Smooth muscle cell (in vitro differentiated cells): ENCODE data around the gene TPTE. TPM values are rescaled to one million over a fixed set of nuclear protein-coding genes. Genes with fewer than 3 reads are reported as not detected.
"Not testable (repeated sequence)": the region's sequence is repeated elsewhere in the genome, so short reads cannot be mapped to it uniquely, and the experiment has no call there.

Experiments
- DNase-seq: peaks from one replicate; lab custom pipeline; 2025; ENCODE audit not compliant: unreplicated experiment; lab: John Stamatoyannopoulos, UW
- H2AFZ ChIP-seq: fragments of 200-600 bp; sonication (generic); 2 replicates; pipeline ENCODE4 v1.6.0; 2016; ENCODE audit warnings: antibody characterized with exemption, low read depth, mild to moderate bottlenecking
- H3F3A ChIP-seq: fragments of 200-600 bp; sonication (generic); 2 replicates; pipeline ENCODE4 v1.6.0; 2017; ENCODE audit warnings: antibody characterized with exemption, low read depth
- H3K27ac ChIP-seq: fragments of 200-600 bp; sonication (generic); 2 replicates; pipeline ENCODE4 v1.5.1; 2016; ENCODE audit warnings: low read depth, mild to moderate bottlenecking
- H3K27me3 ChIP-seq: fragments of 200-600 bp; sonication (generic); 2 replicates; pipeline ENCODE4 v1.6.1; 2016; ENCODE audit warnings: low read depth, mild to moderate bottlenecking
- H3K36me3 ChIP-seq: fragments of 200-600 bp; sonication (generic); 2 replicates; pipeline ENCODE4 v1.5.1; 2016; ENCODE audit warnings: low read depth
- H3K4me1 ChIP-seq: fragments of 200-600 bp; sonication (generic); 2 replicates; pipeline ENCODE4 v1.5.1; 2016; ENCODE audit warnings: low read depth
- H3K4me2 ChIP-seq: fragments of 200-600 bp; sonication (generic); 2 replicates; pipeline ENCODE4 v1.6.0; 2016; ENCODE audit warnings: mild to moderate bottlenecking
- H3K4me3 ChIP-seq: fragments of 200-600 bp; sonication (generic); 2 replicates; pipeline ENCODE4 v1.5.1; 2016; ENCODE audit warnings: mild to moderate bottlenecking
- H3K79me2 ChIP-seq: fragments of 200-600 bp; sonication (generic); 2 replicates; pipeline ENCODE4 v1.6.0; 2016; ENCODE audit warnings: low read depth, mild to moderate bottlenecking
- H3K9ac ChIP-seq: fragments of 200-600 bp; sonication (generic); 2 replicates; pipeline ENCODE4 v1.6.0; 2016; ENCODE audit warnings: low read depth
- H3K9me3 ChIP-seq: fragments of 200-600 bp; sonication (generic); replicated peaks from 2 replicates; pipeline ENCODE4 v1.5.1; 2016; ENCODE audit warnings: low read depth
- H4K20me1 ChIP-seq: fragments of 200-600 bp; sonication (generic); 2 replicates; pipeline ENCODE4 v1.6.0; 2016; ENCODE audit warnings: low read depth
- WGBS: methylation state at CpG from one replicate; pipeline ENCODE4 v1.1.7; 2016; ENCODE audit warnings: low lambda C conversion rate; 5-methylcytosine and 5-hydroxymethylcytosine counted together
- polyA plus RNA-seq: library from polyadenylated mRNA; unstranded; fragments of >200 nt; fragmentation: Nextera tagmentation; extraction: Ambion mirVana; gene quantifications from 2 replicates; pipeline ENCODE4 v1.2.1, GENCODE V29; 2016
- total RNA-seq: library from RNA; depleted of rRNA; stranded (reverse); fragments of >200 nt; gene quantifications from 2 replicates; pipeline ENCODE4 v1.2.3, GENCODE V29; 2014
- TF ChIP-seq, protein P1 (sequence below): fragments of 200-600 bp; sonication (generic); IDR thresholded peaks from 2 replicates; pipeline ENCODE4 v1.5.1; 2017; ENCODE audit warnings: borderline replicate concordance, mild to moderate bottlenecking, antibody characterized with exemption; ENCODE audit not compliant: insufficient read depth, poor library complexity, severe bottlenecking

The TPTE gene
- total RNA-seq (not detected in 2 replicates), polyA plus RNA-seq (not detected in 2 replicates)

DNA sequence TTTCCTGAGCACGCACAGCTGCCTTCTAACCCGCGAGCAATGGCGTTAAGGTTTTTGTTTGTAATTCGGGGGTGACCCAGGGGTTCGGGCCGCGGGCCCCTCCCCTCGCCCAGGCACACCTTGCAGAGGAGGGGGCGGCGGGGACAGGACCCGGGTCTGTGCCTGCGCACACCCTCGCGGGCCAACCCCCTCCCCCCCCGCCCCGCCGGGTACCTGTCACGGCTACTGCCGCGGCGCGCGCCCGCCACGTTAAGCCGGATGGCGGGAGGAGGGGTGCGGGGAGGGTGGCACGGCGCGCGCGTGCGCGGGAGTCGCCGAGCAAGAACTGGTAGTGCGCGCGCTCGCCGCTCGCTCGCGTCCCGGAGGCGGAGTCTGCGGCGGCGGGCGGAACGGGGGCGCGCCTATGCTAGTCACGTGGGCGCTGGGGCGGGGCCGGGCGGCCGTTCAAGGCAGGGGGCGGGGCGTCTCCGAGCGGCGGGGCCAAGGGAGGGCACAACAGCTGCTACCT, at the start of gene TPTE:
Gene TPTE (plus strand): TSS at position 493 of the 508 bp plus-strand sequence. CDS start 17,141 bp downstream, outside the sequence.
- H3K4me1 ChIP-seq, result no peaks in the 10 kb centered on the region
- H3K27ac ChIP-seq, result no peak within 1 kb of the TSS
- no peak for DNase-seq
- no peak within 1 kb of the TSS for H2AFZ ChIP-seq
- no peaks in the 10 kb centered on the region for H3K79me2 ChIP-seq
- H3F3A ChIP-seq, result no peaks in the 10 kb centered on the region
- H3K27me3 ChIP-seq, result no peaks in the 10 kb centered on the region
- TF ChIP-seq, protein P1, sequence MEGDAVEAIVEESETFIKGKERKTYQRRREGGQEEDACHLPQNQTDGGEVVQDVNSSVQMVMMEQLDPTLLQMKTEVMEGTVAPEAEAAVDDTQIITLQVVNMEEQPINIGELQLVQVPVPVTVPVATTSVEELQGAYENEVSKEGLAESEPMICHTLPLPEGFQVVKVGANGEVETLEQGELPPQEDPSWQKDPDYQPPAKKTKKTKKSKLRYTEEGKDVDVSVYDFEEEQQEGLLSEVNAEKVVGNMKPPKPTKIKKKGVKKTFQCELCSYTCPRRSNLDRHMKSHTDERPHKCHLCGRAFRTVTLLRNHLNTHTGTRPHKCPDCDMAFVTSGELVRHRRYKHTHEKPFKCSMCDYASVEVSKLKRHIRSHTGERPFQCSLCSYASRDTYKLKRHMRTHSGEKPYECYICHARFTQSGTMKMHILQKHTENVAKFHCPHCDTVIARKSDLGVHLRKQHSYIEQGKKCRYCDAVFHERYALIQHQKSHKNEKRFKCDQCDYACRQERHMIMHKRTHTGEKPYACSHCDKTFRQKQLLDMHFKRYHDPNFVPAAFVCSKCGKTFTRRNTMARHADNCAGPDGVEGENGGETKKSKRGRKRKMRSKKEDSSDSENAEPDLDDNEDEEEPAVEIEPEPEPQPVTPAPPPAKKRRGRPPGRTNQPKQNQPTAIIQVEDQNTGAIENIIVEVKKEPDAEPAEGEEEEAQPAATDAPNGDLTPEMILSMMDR, result no peak
- H3K9me3 ChIP-seq, result peaks cover 32% of the 10 kb centered on the region
- WGBS, result 94% methylated on average over 47 of the region's 66 CpGs
- H3K4me2 ChIP-seq, result no peak within 1 kb of the TSS
- no peaks in the 10 kb centered on the region for H3K36me3 ChIP-seq
- H3K4me3 ChIP-seq, result no peak within 1 kb of the TSS
- H3K9ac ChIP-seq, result no peak within 1 kb of the TSS
- no peaks in the 10 kb centered on the region for H4K20me1 ChIP-seq

DNA sequence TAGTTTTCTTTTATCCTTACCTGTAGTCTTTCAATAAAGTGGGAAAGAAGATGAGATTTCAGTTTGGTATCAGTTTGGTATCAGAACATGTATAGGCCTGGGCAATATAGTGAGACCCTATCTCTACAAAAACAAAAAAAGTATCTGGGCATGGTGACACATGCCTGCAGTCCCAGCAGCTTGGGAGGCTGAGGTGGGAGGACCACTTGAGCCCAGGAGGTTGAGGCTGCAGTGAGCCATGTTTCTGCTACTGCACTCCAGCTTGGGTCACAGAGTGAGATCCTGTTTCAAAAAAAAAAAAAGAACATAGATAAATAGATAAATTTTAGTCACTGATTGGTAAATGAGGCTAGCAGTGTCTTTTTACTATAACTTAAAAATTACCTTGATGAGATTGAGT, 49.4 kb upstream of the TPTE start:
- not testable (repeated sequence) for H3K36me3 ChIP-seq, H4K20me1 ChIP-seq, H3K79me2 ChIP-seq, DNase-seq, H3K9ac ChIP-seq, H3K27me3 ChIP-seq, H3F3A ChIP-seq, H2AFZ ChIP-seq, H3K4me3 ChIP-seq, H3K27ac ChIP-seq, H3K4me1 ChIP-seq, H3K4me2 ChIP-seq
- H3K9me3 ChIP-seq, result peaks cover 19% of the 10 kb centered on the region

DNA sequence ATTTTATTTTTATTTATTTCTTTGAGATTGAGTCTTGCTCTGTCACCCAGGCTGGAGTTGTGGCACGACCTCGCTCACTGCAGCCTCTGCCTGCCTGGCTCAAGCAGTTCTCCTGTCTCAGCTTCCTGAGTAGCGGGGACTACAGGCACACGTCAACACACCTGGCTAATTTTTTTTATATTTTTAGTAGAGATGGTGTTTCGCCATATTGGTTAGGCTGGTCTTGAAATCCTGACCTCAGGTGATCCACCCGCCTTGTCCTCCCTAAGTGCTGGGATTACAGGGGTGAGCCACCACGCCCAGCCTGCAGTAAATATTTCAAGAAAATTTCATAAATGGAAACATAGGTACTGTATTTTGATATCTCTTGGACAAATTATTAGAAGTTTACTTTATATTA, 43.6 kb upstream of the TPTE start:
- not testable (repeated sequence) for H3F3A ChIP-seq, H2AFZ ChIP-seq, H4K20me1 ChIP-seq, H3K27ac ChIP-seq, H3K9me3 ChIP-seq, H3K4me2 ChIP-seq, H3K27me3 ChIP-seq, H3K9ac ChIP-seq, H3K79me2 ChIP-seq, DNase-seq, H3K36me3 ChIP-seq, H3K4me3 ChIP-seq, H3K4me1 ChIP-seq
- WGBS, result 56% methylated on average over 7 of the region's 7 CpGs

DNA sequence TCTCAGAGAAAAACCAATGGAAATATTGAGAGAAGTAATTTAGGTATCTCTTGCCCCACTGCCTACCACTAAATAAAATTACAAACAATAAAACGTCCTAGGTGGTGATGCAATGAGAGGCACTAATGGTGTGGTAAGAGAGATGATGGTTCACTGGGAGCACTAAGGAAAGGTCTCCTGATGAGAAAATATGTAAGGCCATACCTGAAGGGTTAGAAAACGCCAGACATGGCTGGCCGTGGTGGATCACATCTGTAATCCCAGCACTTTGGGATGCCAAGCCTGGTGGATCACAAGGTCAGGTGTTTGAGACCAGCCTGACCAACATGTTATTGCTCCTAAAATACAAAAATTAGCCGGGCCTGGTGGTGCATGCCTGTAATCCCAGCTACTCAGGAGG, 41.5 kb upstream of the TPTE start:
- not testable (repeated sequence) for H4K20me1 ChIP-seq, H3K9ac ChIP-seq, H2AFZ ChIP-seq, H3K27ac ChIP-seq, H3K9me3 ChIP-seq, H3K4me3 ChIP-seq, DNase-seq, H3K4me1 ChIP-seq, H3K27me3 ChIP-seq, H3K36me3 ChIP-seq, H3K79me2 ChIP-seq, H3F3A ChIP-seq, H3K4me2 ChIP-seq
- WGBS, result 55% methylated on average over 4 of the region's 4 CpGs

DNA sequence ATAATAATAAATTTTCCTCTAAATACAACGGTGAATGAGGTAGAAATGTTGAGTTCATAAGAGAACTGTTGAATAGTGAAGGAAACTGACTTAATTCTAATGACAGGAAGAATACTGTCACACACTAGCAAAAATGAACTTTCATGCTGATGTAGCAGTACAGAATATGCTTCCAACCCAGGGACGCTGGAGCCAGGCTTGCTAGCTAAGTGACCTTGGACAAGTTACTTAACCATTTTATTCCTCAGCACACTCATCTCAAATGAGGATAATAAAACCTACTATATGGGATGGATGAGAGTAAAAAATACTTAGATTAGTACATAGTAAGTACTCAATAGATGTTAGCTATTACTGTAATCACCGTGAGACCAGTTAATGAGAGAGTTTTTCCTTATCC, 36.5 kb upstream of the TPTE start:
- not testable (repeated sequence) for H3K79me2 ChIP-seq, H3K9ac ChIP-seq, H3K36me3 ChIP-seq, DNase-seq, H2AFZ ChIP-seq, H3K27me3 ChIP-seq, H3K4me2 ChIP-seq, H3F3A ChIP-seq, H3K9me3 ChIP-seq, H4K20me1 ChIP-seq, H3K4me3 ChIP-seq, H3K27ac ChIP-seq, H3K4me1 ChIP-seq
- 61% methylated on average over 3 of the region's 3 CpGs for WGBS

DNA sequence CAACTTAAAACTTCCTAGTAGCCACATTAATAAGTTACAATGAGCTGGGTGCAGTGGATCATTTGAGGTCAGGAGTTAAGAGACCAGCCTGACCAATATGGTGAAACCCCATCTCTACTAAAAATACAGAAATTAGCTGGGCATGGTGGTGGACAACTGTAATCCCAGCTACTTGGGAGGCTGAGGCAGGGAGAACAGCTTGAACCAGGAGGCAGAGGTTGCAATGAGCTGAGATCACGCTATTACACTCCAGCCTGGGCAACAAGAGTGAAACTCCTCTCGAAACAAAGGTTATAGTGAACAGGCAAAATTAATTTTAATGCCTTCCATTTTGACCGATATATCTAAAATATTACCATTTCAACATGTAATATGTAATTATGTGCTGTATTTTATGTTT, 30.9 kb upstream of the TPTE start:
- not testable (repeated sequence) for H3K27ac ChIP-seq, H3K9ac ChIP-seq, DNase-seq, H4K20me1 ChIP-seq, H3K4me3 ChIP-seq, H3K4me1 ChIP-seq, H3F3A ChIP-seq, H3K27me3 ChIP-seq, H3K79me2 ChIP-seq, H3K9me3 ChIP-seq, H3K36me3 ChIP-seq, H2AFZ ChIP-seq, H3K4me2 ChIP-seq
- WGBS, result 54% methylated on average over 3 of the region's 3 CpGs
